Endothelial cell of umbilical vein (primary cell): Measurements from ENCODE around the gene GRK6.

Experiments
- EZH2 ChIP-seq: IDR thresholded peaks from 2 replicates; pipeline ENCODE4 v1.6.1; 2012; ENCODE audit warnings: borderline replicate concordance, low read depth, mild to moderate bottlenecking, moderate library complexity, low read length, inconsistent platforms; ENCODE audit not compliant: severe bottlenecking
- POLR2A ChIP-seq: IDR thresholded peaks from 2 replicates; pipeline ENCODE4 v1.6.1; 2012; ENCODE audit warnings: low read depth, mild to moderate bottlenecking, control low read depth, low read length
- POLR2AphosphoS5 ChIP-seq: IDR thresholded peaks from 2 replicates; pipeline ENCODE4 v1.6.1; 2012; ENCODE audit warnings: low read depth, mild to moderate bottlenecking, control low read depth, low read length, moderate library complexity; ENCODE audit not compliant: insufficient read depth
- TF ChIP-seq, protein P1 (sequence below), 2 donors: IDR thresholded peaks; 1 replicate in 1 of 2; 2 replicates in 1 of 2; pipeline ENCODE4 v1.5.1; 2011; ENCODE audit warnings: low read length in 2 of 2, mild to moderate bottlenecking in 2 of 2, moderate library complexity in 2 of 2, control low read depth in 1 of 2, inconsistent platforms in 1 of 2, low read depth in 1 of 2; ENCODE audit not compliant: insufficient read depth in 1 of 2; ENCODE audit errors: extremely low read depth in 1 of 2

DNA sequence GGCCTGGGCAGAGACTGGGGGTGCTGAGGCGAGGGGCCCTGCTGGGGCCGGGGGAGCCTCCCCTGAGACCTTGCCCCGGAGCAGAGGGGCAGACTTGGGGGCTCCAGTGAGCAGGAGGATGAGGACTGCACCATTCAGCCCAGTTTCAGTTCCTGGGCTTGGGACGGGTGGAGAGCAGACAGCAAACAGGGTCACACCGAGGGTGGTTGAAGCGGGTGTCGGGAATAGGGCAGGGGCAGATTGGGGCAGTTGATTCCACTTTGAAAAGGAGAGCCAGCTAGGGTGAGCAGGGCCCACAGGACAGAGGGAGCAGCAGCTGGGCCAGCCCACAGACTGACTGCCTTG is 4.5 kb downstream of the GRK6 start:
- TF ChIP-seq, protein P1, sequence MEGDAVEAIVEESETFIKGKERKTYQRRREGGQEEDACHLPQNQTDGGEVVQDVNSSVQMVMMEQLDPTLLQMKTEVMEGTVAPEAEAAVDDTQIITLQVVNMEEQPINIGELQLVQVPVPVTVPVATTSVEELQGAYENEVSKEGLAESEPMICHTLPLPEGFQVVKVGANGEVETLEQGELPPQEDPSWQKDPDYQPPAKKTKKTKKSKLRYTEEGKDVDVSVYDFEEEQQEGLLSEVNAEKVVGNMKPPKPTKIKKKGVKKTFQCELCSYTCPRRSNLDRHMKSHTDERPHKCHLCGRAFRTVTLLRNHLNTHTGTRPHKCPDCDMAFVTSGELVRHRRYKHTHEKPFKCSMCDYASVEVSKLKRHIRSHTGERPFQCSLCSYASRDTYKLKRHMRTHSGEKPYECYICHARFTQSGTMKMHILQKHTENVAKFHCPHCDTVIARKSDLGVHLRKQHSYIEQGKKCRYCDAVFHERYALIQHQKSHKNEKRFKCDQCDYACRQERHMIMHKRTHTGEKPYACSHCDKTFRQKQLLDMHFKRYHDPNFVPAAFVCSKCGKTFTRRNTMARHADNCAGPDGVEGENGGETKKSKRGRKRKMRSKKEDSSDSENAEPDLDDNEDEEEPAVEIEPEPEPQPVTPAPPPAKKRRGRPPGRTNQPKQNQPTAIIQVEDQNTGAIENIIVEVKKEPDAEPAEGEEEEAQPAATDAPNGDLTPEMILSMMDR (IDR thresholded peaks at IDR 0.05; ENCODE audit: extremely low read depth in 1 of 2, insufficient read depth in 1 of 2, low read depth in 1 of 2, low read length in 2 of 2): no peak
- TF ChIP-seq EZH2: no peak
- no peak for TF ChIP-seq POLR2AphosphoS5
- TF ChIP-seq POLR2A: no peak
